ENCODE results near the gene SIT1. TPM values are rescaled to one million over a fixed set of nuclear protein-coding genes. Genes with fewer than 3 reads are reported as not detected.

The SIT1 gene
- total RNA-seq, 2 experiments from 2014 or later = 67.7 to 69.4 TPM

GRCh38 chr9:35673132-35674024, 22.6 kb upstream of the SIT1 start, which contains the start of gene CA9:
Gene CA9, plus strand, starts transcription at chr9:35673928. Its CDS starts 32 bp downstream, at chr9:35673960.
- no peak for DNase-seq
- Mint-ChIP-seq H3K4me1 (peaks cover 12% of the 10 kb centered on the region), H3K36me3 (no peaks in the 10 kb centered on the region), H3K27me3 (peaks cover 9% of the 10 kb centered on the region), H3K4me3 (peak within 1 kb of the TSS; percentile 63), H3K9me3 (no peaks in the 10 kb centered on the region), H3K27ac (no peak within 1 kb of the TSS)

- H3K27me3 Mint-ChIP-seq = peaks cover 3% of the 10 kb centered on the region
- peaks cover 14% of the 10 kb centered on the region for H3K4me1 Mint-ChIP-seq
- no peak overlapping the region for H3K27ac Mint-ChIP-seq
- H3K9me3 Mint-ChIP-seq = no peaks in the 10 kb centered on the region
- no peaks in the 10 kb centered on the region for H3K36me3 Mint-ChIP-seq
- DNase-seq = no peak
- no peak overlapping the region for H3K4me3 Mint-ChIP-seq
These were observed 18.8 kb upstream of the SIT1 start for GRCh38 chr9:35669331-35670145.

GRCh38 chr9:35667939-35668338, 17.2 kb upstream of the SIT1 start:
- H3K36me3 Mint-ChIP-seq = peaks cover 5% of the 10 kb centered on the region
- no peaks in the 10 kb centered on the region for H3K9me3 Mint-ChIP-seq
- no peak for DNase-seq
- H3K27ac Mint-ChIP-seq = no peak overlapping the region
- no peak overlapping the region for H3K4me3 Mint-ChIP-seq
- H3K4me1 Mint-ChIP-seq = peaks cover 24% of the 10 kb centered on the region
- no peaks in the 10 kb centered on the region for H3K27me3 Mint-ChIP-seq

DNA sequence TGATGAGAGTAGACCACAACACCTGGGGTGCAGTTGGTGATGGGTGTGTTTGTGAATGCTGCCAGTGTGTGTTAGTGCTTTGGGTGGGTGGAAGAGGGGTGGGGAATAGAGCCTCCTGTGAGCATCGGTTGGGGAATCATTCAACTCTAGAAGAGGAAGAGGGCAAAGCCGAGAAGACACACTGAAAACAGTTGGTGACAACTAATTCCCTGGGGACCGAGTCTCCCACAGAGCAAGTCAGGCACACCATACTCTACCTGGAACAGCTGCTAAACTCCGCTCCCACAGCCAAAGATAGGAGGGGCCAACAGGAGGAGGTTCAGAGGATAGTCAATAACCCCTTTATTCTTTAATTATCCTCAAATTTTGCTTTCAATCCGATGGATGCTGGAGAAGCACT, 15.8 kb upstream of the SIT1 start:
- Mint-ChIP-seq H3K36me3 (peaks cover 18% of the 10 kb centered on the region), H3K27ac (no peak overlapping the region), H3K27me3 (no peaks in the 10 kb centered on the region), H3K4me3 (no peak overlapping the region), H3K9me3 (peaks cover 1% of the 10 kb centered on the region), H3K4me1 (peaks cover 38% of the 10 kb centered on the region)
- DNase-seq = no peak

DNA sequence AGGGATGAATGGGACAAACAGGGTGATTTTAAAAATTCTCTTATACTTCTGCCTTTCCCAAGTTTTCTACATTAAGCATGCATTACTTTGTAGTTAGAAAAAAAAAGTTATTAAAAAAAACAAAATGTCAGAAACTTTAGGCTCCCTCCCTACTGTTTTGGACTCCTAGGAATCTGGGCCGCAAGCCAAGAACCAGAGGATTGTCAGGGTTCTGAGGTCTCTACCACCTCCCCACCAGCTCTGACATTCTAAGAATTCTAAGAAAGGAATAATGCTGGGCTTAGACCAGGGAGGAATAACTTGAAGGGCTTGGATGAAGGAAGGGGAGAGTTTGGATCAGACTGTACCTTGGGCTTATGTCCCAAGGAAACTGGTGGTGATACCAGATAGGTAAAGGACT, 15.3 kb upstream of the SIT1 start:
- Mint-ChIP-seq H3K27me3 (no peaks in the 10 kb centered on the region), H3K27ac (no peak overlapping the region), H3K36me3 (peaks cover 18% of the 10 kb centered on the region), H3K4me3 (peak overlapping the region; percentile 84), H3K4me1 (peaks cover 41% of the 10 kb centered on the region), H3K9me3 (peaks cover 1% of the 10 kb centered on the region)
- DNase-seq = no peak

GRCh38 chr9:35665471-35665818, 14.7 kb upstream of the SIT1 start:
- DNase-seq = no peak
- peak overlapping the region; percentile 64 for H3K27ac Mint-ChIP-seq
- H3K4me3 Mint-ChIP-seq = peak overlapping the region; percentile 84
- no peaks in the 10 kb centered on the region for H3K27me3 Mint-ChIP-seq
- peaks cover 46% of the 10 kb centered on the region for H3K4me1 Mint-ChIP-seq
- H3K36me3 Mint-ChIP-seq = peaks cover 24% of the 10 kb centered on the region
- H3K9me3 Mint-ChIP-seq = peaks cover 1% of the 10 kb centered on the region

- Mint-ChIP-seq H3K9me3 (peaks cover 1% of the 10 kb centered on the region), H3K36me3 (peaks cover 27% of the 10 kb centered on the region), H3K27me3 (no peaks in the 10 kb centered on the region), H3K4me1 (peaks cover 52% of the 10 kb centered on the region), H3K27ac (peak within 1 kb of the TSS; percentile 64), H3K4me3 (peak within 1 kb of the TSS; percentile 84)
- DNase-seq = peak; percentile 85
These were observed 14.1 kb upstream of the SIT1 start, which contains the start of gene ARHGEF39 for GRCh38 chr9:35664531-35665470. Gene ARHGEF39, minus strand, starts transcription at chr9:35665195. Its CDS starts 26 bp downstream, at chr9:35665169.

DNA sequence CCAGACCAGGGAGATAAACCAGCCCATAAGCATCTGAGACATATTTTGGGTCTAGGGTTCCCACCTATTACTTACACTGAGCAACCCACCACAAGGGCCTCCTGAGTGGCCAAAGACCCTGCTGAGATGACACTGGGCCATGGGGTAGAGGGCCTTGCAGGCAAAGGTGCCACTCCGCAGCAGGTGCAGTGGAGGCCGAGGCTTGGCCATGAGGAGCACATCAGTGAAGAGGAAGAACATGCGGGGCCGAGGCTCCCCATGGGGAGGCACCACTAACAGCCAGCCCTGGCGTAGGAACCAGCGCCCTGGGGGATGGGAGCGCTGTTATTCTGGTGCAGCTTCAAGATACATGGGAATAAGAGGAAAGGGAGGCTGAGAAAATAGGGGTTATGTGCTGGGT, 11.7 kb upstream of the SIT1 start:
- Mint-ChIP-seq H3K4me1 (peaks cover 67% of the 10 kb centered on the region), H3K4me3 (peak overlapping the region; percentile 50), H3K27ac (peak overlapping the region; percentile 76), H3K36me3 (peaks cover 38% of the 10 kb centered on the region), H3K27me3 (peaks cover 4% of the 10 kb centered on the region), H3K9me3 (peaks cover 3% of the 10 kb centered on the region)
- no peak for DNase-seq

DNA sequence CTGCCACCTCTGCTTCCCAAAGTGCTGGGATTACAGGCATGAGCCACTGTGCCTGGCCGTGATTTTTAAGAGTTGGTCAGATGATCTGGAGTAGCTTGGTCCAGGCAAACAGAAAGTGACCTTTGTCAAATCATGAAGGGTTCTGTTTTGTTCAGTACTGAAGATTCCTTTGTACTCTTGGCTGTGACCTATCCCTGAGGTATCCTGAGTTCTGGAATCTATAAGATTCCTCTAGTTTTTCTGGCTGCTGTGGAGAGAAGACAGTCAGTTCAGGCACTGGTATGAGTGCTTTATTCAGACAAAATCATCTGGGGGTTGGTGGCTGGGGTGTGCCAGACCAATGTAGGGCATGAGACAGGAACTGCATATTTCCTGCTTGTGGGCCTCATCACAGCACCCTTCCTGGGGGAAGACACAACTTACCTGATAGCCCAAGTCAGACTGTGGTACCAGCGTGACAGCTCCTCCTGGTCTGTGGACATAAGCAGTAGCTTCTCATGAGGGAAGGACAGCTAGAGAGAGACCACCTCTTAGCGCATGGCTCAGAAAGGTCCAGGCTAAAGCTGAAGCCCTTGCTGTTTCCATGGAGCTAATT, 11.1 kb upstream of the SIT1 start:
- no peak overlapping the region for H3K4me3 Mint-ChIP-seq
- peaks cover 38% of the 10 kb centered on the region for H3K36me3 Mint-ChIP-seq
- peaks cover 3% of the 10 kb centered on the region for H3K9me3 Mint-ChIP-seq
- H3K27me3 Mint-ChIP-seq = peaks cover 4% of the 10 kb centered on the region
- peak overlapping the region; percentile 72 for H3K27ac Mint-ChIP-seq
- H3K4me1 Mint-ChIP-seq = peaks cover 72% of the 10 kb centered on the region
- DNase-seq = no peak

DNA sequence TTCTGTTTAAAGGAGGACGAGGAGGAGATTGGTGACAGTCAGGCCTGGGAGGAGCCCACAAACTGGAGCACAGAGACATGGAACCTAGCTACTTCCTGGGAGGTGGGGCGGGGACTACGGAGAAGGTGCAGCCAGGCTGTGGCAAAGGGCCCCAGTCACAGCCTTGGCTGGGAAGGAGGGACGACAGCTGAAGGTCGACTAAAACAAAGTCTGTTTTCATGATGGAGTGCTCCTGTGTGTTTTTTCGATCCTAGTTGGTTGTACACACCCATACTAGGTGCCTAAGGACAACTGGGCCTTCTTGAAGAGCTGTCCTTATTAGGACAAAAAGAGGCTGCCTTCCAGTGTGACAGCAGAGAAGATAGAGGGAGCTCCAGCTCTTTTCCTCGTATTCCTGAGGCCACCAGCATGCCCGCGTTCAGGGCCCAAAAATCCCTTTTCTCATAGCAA, 10.3 kb upstream of the SIT1 start:
- peaks cover 4% of the 10 kb centered on the region for H3K27me3 Mint-ChIP-seq
- no peak overlapping the region for H3K4me3 Mint-ChIP-seq
- H3K27ac Mint-ChIP-seq = no peak overlapping the region

GRCh38 chr9:35659340-35659739, 8.6 kb upstream of the SIT1 start:
- peaks cover 71% of the 10 kb centered on the region for H3K4me1 Mint-ChIP-seq
- peaks cover 3% of the 10 kb centered on the region for H3K9me3 Mint-ChIP-seq
- peak overlapping the region; percentile 98 for H3K27ac Mint-ChIP-seq
- peaks cover 38% of the 10 kb centered on the region for H3K36me3 Mint-ChIP-seq
- peaks cover 4% of the 10 kb centered on the region for H3K27me3 Mint-ChIP-seq
- DNase-seq = no peak
- peak overlapping the region; percentile 86 for H3K4me3 Mint-ChIP-seq

More for the DNA sequence above, 10.3 kb upstream of the SIT1 start:
- peaks cover 38% of the 10 kb centered on the region for H3K36me3 Mint-ChIP-seq
- no peak for DNase-seq
- H3K9me3 Mint-ChIP-seq = peaks cover 3% of the 10 kb centered on the region
- peaks cover 74% of the 10 kb centered on the region for H3K4me1 Mint-ChIP-seq

GRCh38 chr9:35658968-35659220, 8.2 kb upstream of the SIT1 start:
- Mint-ChIP-seq H3K27ac (peak overlapping the region; percentile 98), H3K4me1 (peaks cover 70% of the 10 kb centered on the region), H3K9me3 (peaks cover 3% of the 10 kb centered on the region), H3K27me3 (peaks cover 4% of the 10 kb centered on the region), H3K36me3 (peaks cover 38% of the 10 kb centered on the region), H3K4me3 (peak overlapping the region; percentile 86)
- DNase-seq = no peak

GRCh38 chr9:35658137-35658967, 7.6 kb upstream of the SIT1 start, which contains the start of gene CCDC107:
Gene CCDC107, plus strand, starts transcription at chr9:35658292. Its CDS starts 88 bp downstream, at chr9:35658380.
- peaks cover 4% of the 10 kb centered on the region for H3K27me3 Mint-ChIP-seq
- peaks cover 66% of the 10 kb centered on the region for H3K4me1 Mint-ChIP-seq
- H3K27ac Mint-ChIP-seq = peak within 1 kb of the TSS; percentile 98
- DNase-seq = peak; percentile 90
- H3K36me3 Mint-ChIP-seq = peaks cover 37% of the 10 kb centered on the region
- peaks cover 3% of the 10 kb centered on the region for H3K9me3 Mint-ChIP-seq
- peak within 1 kb of the TSS; percentile 86 for H3K4me3 Mint-ChIP-seq
